Heart right ventricle (tissue), 16 donors: Measurements from ENCODE around the gene SLC29A1. TPM values are rescaled to one million over a fixed set of nuclear protein-coding genes. Genes with fewer than 3 reads are reported as not detected.

Experiments used
- ATAC-seq, 8 donors: fragments of 200-7000 bp; cut with Tn5 transposase; one replicate each; pipeline ENCODE4 v1.9.1; 2020; ENCODE audit warnings: mild to moderate bottlenecking in 8 of 8, moderate library complexity in 8 of 8, moderate number of reproducible peaks in 1 of 8
- DNase-seq, 2 donors: peaks; one replicate each; pipeline ENCODE4 v3.0.0-alpha.2; 2020
- H3K27ac ChIP-seq, 10 donors: fragments of 200-600 bp; sonication (generic) in 2 of 10; one replicate each; pipeline versions ENCODE4 v1.5.0 to v1.8.0; 2020 to 2022; ENCODE audit warnings: mild to moderate bottlenecking in 3 of 10
- H3K27me3 ChIP-seq, 7 donors: fragments of 200-600 bp; one replicate each; pipeline ENCODE4 v1.8.0; 2021 to 2022; ENCODE audit warnings: mild to moderate bottlenecking in 2 of 7
- H3K36me3 ChIP-seq, 9 donors: fragments of 200-600 bp; sonication (generic) in 1 of 9; one replicate each; pipeline versions ENCODE4 v1.5.0 to v1.8.0; 2020 to 2022; ENCODE audit warnings: mild to moderate bottlenecking in 2 of 9
- H3K4me1 ChIP-seq, 9 donors: fragments of 200-600 bp; sonication (generic) in 1 of 9; one replicate each; pipeline versions ENCODE4 v1.5.0 to v1.8.0; 2020 to 2022; ENCODE audit warnings: mild to moderate bottlenecking in 4 of 9
- H3K4me3 ChIP-seq, 10 donors: fragments of 200-600 bp; sonication (generic) in 2 of 10; one replicate each; pipeline versions ENCODE4 v1.5.0 to v1.8.0; 2020 to 2022; ENCODE audit warnings: mild to moderate bottlenecking in 7 of 10, moderate library complexity in 2 of 10
- H3K9me3 ChIP-seq, 11 donors: fragments of 200-600 bp in 10 of 11; sonication (generic) in 2 of 11; one replicate each; pipeline versions ENCODE4 v1.5.0 to v1.8.0; 2013 to 2022; ENCODE audit warnings: mild to moderate bottlenecking in 2 of 11, control low read depth in 1 of 11, moderate library complexity in 1 of 11
- WGBS, 2 donors: extraction: QIAGEN DNeasy Blood & Tissue Kit; methylation state at CpG; one replicate each; pipeline ENCODE4 v1.1.7; 2013; ENCODE audit warnings: inconsistent platforms in 1 of 2; 5-methylcytosine and 5-hydroxymethylcytosine counted together
- intact Hi-C, 10 donors: fragments of 100-400 bp; cut with DNase I; formaldehyde crosslinking; loops; one replicate each; pipeline versions ENCODE4 v1.11.1 to v1.14.2; 2022
- polyA plus RNA-seq, 2 donors: library from polyadenylated mRNA; stranded (reverse); fragments of 200-250 nt; gene quantifications; one replicate each; pipeline ENCODE4 v1.2.3, GENCODE V29; 2013
- total RNA-seq, 10 donors: library from RNA; stranded (reverse); fragmentation: NEBNext Ultra II Directional in 3 of 10; extraction: Animal tissue kit (Norgen Biotek cat#: 25700) in 3 of 10; gene quantifications; one replicate each; pipeline versions ENCODE4 v1.2.1 to v1.2.4, GENCODE V29; 2021 to 2023
- TF ChIP-seq, protein P1 (sequence below), 9 donors: fragments of 200-600 bp; sonication (generic) in 2 of 9; IDR thresholded peaks; one replicate each; pipeline versions ENCODE4 v1.5.0 to v1.8.0; 2021 to 2022; ENCODE audit warnings: antibody characterized with exemption in 9 of 9, mild to moderate bottlenecking in 5 of 9, moderate library complexity in 1 of 9
- donor health status: Arrhythmogenic right ventricular cardiomyopathy.
- donor health status: ischemic (EF 13 %, LVEDD 7.1; RV severe dilation, severe dysfunction).
- donor health status: healthy with polysubstance abuse.
- donor health status: DM: no; HTN: yes; CAD: no.
- donor health status: DM: no; HTN: no; CAD: no.
- donor health status: ischemic (EF 25% LVEDD 6.9; RV normal size, moderate dysfunction).
- donor health status: ischemic (EF 25% LVEDD 5.7; RV mildly dilated, moderate dysfunction).
- donor health status: healthy.
- donor health status: DM: yes; HTN: yes; CAD: no.
- donor health status: Ischemic cardiomyopathy.
- donor health status: ischemic (EF 35%, LVEDD 5.7; RV mildly dilated, moderate dysfunction).
- donor health status: nonischemic (EF 11% LVEDD 7.7; RV severe dilation, severe dysfunction).
- donor health status: DM: yes; HTN: yes; CAD: no.
- donor health status: PGD.
- donor health status: ischemic (EF 29% LVEDD 5.4; RV normal size, mild dysfunction).
- donor health status: nonischemic (EF 23%, LVEDD 6.1; RV moderate dilation, normal function).

Gene SLC29A1
- total and polyA plus RNA-seq, 12 donors, result 46.3 to 198 (median 136) TPM

DNA sequence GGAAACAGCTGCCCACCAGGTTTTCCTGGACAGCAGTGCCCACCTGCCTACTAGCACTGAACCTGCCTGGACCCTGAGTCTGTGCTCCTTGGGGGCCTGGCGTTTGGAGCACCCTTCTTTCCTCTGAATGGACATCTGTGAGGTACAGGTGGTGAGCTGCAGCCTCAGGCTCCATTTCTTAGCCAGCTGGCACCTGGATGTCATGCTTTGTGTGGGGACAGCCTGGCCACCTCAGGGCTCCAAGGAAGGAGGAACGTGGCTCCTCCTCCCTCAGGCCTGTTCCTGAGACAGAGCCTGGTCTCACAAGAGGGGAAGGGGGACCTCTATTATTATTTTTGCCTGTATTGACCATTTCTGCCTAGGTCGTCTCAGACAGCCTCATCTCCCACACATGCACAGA is 54.9 kb downstream of the SLC29A1 start:
- no peaks in the 10 kb centered on the region for H3K36me3 ChIP-seq
- intact Hi-C loops, result no loop called here
- no peaks in the 10 kb centered on the region for H3K9me3 ChIP-seq
- TF ChIP-seq, protein P1, sequence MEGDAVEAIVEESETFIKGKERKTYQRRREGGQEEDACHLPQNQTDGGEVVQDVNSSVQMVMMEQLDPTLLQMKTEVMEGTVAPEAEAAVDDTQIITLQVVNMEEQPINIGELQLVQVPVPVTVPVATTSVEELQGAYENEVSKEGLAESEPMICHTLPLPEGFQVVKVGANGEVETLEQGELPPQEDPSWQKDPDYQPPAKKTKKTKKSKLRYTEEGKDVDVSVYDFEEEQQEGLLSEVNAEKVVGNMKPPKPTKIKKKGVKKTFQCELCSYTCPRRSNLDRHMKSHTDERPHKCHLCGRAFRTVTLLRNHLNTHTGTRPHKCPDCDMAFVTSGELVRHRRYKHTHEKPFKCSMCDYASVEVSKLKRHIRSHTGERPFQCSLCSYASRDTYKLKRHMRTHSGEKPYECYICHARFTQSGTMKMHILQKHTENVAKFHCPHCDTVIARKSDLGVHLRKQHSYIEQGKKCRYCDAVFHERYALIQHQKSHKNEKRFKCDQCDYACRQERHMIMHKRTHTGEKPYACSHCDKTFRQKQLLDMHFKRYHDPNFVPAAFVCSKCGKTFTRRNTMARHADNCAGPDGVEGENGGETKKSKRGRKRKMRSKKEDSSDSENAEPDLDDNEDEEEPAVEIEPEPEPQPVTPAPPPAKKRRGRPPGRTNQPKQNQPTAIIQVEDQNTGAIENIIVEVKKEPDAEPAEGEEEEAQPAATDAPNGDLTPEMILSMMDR (IDR thresholded peaks at IDR 0.05), result no peak
- WGBS, 2 donors, result 63 to 70% methylated on average over 3 of the region's 3 CpGs
- no peak overlapping the region for H3K4me3 ChIP-seq
- no peak overlapping the region for H3K27ac ChIP-seq
- H3K4me1 ChIP-seq, result peaks cover 0 to 10% (median 5%) of the 10 kb centered on the region in 9 donors
- no peak for DNase-seq
- H3K27me3 ChIP-seq, result peaks cover 13 to 81% (median 58%) of the 10 kb centered on the region in 7 donors
- ATAC-seq, result no peak

DNA sequence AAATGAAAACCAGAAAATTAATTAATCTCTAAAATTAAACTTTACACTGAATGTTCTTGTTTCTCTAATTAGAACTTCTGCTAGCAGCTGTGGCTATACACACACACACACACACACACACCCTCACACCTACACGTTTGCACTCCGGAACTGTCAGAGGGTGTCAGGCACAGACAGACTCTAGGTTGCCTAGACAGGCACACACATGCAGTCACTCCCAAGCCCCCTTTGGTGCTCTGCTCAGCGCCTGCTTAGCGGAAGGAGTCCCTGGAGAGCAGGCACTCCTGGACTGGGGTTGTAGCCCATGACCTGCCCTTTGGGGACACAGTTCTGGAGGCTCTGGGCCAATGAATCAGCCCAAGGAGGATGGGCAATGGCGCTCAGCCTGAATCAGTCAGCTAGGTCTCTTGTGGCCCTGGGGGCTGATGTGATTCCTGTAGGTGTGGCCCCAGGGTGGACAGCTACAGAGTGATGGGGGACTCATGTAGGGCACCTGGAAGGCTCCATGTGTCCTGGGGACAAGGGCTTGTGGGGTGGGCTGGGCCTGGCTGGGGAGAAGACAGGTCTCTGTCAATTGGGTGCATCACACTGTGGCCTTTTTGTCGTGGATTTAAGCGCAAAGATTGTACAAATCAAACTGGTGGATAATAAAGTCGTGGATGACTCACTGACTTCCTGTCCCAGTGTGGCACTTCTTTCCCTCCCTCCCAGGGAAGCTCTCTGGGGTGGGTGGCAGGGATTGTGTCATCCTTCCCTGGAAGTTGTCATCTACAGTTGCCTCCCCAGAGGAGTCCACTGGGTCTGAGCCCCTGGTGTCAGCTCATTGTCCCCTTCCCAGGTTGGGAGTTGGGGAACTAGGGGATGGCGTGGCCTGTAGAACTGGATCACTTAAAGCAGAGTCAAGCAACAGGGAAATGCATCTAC is 55.6 kb downstream of the SLC29A1 start:
- Histone ChIP-seq H3K36me3 (no peaks in the 10 kb centered on the region), H3K4me3 (no peak overlapping the region), H3K4me1 (peaks cover 0 to 10% (median 5%) of the 10 kb centered on the region in 9 donors), H3K27ac (no peak overlapping the region), H3K27me3 (peaks cover 13 to 77% (median 51%) of the 10 kb centered on the region in 7 donors), H3K9me3 (no peaks in the 10 kb centered on the region)
- intact Hi-C loops, result no loop called here
- no peak for DNase-seq
- ATAC-seq, result no peak
- WGBS, 2 donors, result 66 to 69% methylated on average over 9 of the region's 9 CpGs
- TF ChIP-seq, protein P1 (IDR thresholded peaks at IDR 0.05), result no peak

Other genes starting within 250 kb of the SLC29A1 start
- gene MRPL14, start 96.1 kb upstream of the SLC29A1 start, total RNA-seq, result 10 to 100 TPM; 35.1 to 51.5 (median 41.4) TPM
- 10 to 100 TPM; 29.9 to 89.7 TPM for gene MRPL14, start 96.1 kb upstream of the SLC29A1 start, polyA plus RNA-seq
- 10 to 100 TPM; 32.2 to 67.1 (median 37.6) TPM for gene TMEM63B, start 96.0 kb upstream of the SLC29A1 start, total RNA-seq
- 10 to 100 TPM; 20.3 to 37.4 TPM for gene TMEM63B, start 96.0 kb upstream of the SLC29A1 start, polyA plus RNA-seq
- gene CAPN11, start 64.8 kb upstream of the SLC29A1 start, total RNA-seq, result under 1 TPM in 6 of 10 donors, not detected in 4; 0.09 to 0.72 (median 0.24) TPM
- gene CAPN11, start 64.8 kb upstream of the SLC29A1 start, polyA plus RNA-seq, result under 1 TPM; 0.32 to 0.37 TPM
- 1 to 10 TPM in 2 of 10 donors, under 1 TPM in 3, not detected in 5; 0.41 to 2.3 (median 0.86) TPM for gene MYMX, start 6.7 kb upstream of the SLC29A1 start, total RNA-seq
- under 1 TPM in 1 of 2 donors, not detected in 1; 0.91 TPM for gene MYMX, start 6.7 kb upstream of the SLC29A1 start, polyA plus RNA-seq
- 1,000 to 10,000 TPM in 4 of 10 donors, 100 to 1,000 TPM in 6; 675 to 1,053 (median 920) TPM for gene HSP90AB1, start 23.5 kb downstream of the SLC29A1 start, total RNA-seq
- gene HSP90AB1, start 23.5 kb downstream of the SLC29A1 start, polyA plus RNA-seq, result 100 to 1,000 TPM; 235 to 764 TPM
- 10 to 100 TPM; 19.4 to 29.8 (median 23.7) TPM for gene SLC35B2, start 33.9 kb downstream of the SLC29A1 start, total RNA-seq
- 10 to 100 TPM in 1 of 2 donors, 1 to 10 TPM in 1; 9.1 to 27.2 TPM for gene SLC35B2, start 33.9 kb downstream of the SLC29A1 start, polyA plus RNA-seq
- gene NFKBIE, start 42.0 kb downstream of the SLC29A1 start, total RNA-seq, result 1 to 10 TPM; 1.5 to 8.7 (median 3.4) TPM
- gene NFKBIE, start 42.0 kb downstream of the SLC29A1 start, polyA plus RNA-seq, result 1 to 10 TPM; 5.7 to 5.9 TPM
- 1 to 10 TPM in 1 of 10 donors, under 1 TPM in 5, not detected in 4; 0.09 to 2.2 (median 0.43) TPM for gene TMEM151B, start 46.9 kb downstream of the SLC29A1 start, total RNA-seq
- gene TMEM151B, start 46.9 kb downstream of the SLC29A1 start, polyA plus RNA-seq, result 1 to 10 TPM in 1 of 2 donors, under 1 TPM in 1; 0.14 to 1.2 TPM
- 10 to 100 TPM in 1 of 10 donors, 1 to 10 TPM in 9; 7.0 to 10.9 (median 8.5) TPM for gene AARS2, start 89.8 kb downstream of the SLC29A1 start, total RNA-seq
- 1 to 10 TPM; 4.7 to 6.5 TPM for gene AARS2, start 89.8 kb downstream of the SLC29A1 start, polyA plus RNA-seq
- not detected for gene SPATS1, start 119.1 kb downstream of the SLC29A1 start, total RNA-seq
- gene SPATS1, start 119.1 kb downstream of the SLC29A1 start, polyA plus RNA-seq, result not detected
- gene CDC5L, start 164.1 kb downstream of the SLC29A1 start, total RNA-seq, result 10 to 100 TPM; 17.5 to 26.5 (median 20.9) TPM
- 1 to 10 TPM; 5.4 to 9.3 TPM for gene CDC5L, start 164.1 kb downstream of the SLC29A1 start, polyA plus RNA-seq